ENCODE measurements around the gene TLE6. TPM values are rescaled to one million over a fixed set of nuclear protein-coding genes. Genes with fewer than 3 reads are reported as not detected.

TLE6 gene
- total and polyA plus RNA-seq, 4 donors, result 0.47 to 2.8 (median 1.2) TPM

DNA sequence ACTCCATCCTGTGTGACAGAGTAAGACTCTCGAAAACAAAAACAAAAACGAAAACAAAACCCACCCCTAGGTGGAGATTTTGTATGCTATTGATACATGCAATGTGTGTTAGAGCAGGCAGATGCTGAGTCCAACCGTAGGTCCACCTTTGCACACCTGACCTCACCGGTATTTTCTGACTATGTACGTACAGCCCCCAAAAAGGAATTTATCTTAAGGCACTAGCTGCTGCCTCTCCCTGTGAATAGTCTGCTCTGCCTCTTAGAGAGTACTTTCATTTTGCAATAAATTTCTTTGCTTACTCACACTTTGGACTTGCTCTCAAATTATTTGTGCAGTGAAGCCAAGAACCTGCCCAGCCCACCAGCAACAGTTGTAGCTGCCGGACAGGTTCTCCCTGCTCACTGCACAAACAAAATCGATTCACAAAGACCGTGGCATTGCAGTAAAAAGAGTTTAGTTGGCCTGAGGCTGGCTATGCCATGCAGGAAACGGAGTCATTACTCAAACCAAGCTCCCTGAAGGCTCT, 24.3 kb upstream of the TLE6 start:
- WGBS, result 25% methylated on average over 9 of the region's 9 CpGs
- no peak for DNase-seq (ENCODE audit: low spot score)
- Histone ChIP-seq H3K9ac (ENCODE audit: low read depth in 1 of 2, low read length in 2 of 2) (peak overlapping the region; percentile 48 to 54), H3K27ac (ENCODE audit: low read depth in 1 of 2, low read length in 2 of 2) (peak overlapping the region; percentile 36 to 72), H3K4me1 (ENCODE audit: control insufficient read depth in 4 of 4, insufficient read depth in 4 of 4, low read length in 3 of 4) (peaks cover 6 to 20% (median 16%) of the 10 kb centered on the region in 4 donors), H3K9me3 (ENCODE audit: control insufficient read depth in 4 of 4, low read length in 3 of 4) (no peaks in the 10 kb centered on the region), H3K4me3 (ENCODE audit: low read depth in 1 of 3, low read length in 3 of 3) (peak overlapping the region; percentile 33 to 68 (median 59)), H3K27me3 (ENCODE audit: control insufficient read depth in 4 of 4, insufficient read depth in 4 of 4, low read length in 3 of 4) (no peaks in the 10 kb centered on the region), H3K36me3 (ENCODE audit: control insufficient read depth in 4 of 4, insufficient read depth in 3 of 4, low read depth in 1 of 4, low read length in 3 of 4) (no peaks in the 10 kb centered on the region)
- TF ChIP-seq SP1 (IDR thresholded peaks at IDR 0.05) (peak; percentile 90), EGR1 (IDR thresholded peaks at IDR 0.05; ENCODE audit: low read depth in 2 of 2) (no peak), RXRA (IDR thresholded peaks at IDR 0.05) (peak in 1 of 2 donors; percentile 43), JUND (IDR thresholded peaks at IDR 0.05) (peak; percentile 26 to 42), RAD21 (IDR thresholded peaks at IDR 0.05) (peak; percentile 14 to 16), NR2F2 (IDR thresholded peaks at IDR 0.05) (no peak), YY1 (IDR thresholded peaks at IDR 0.05) (peak; percentile 44), HNF4A (conservative IDR thresholded peaks at IDR 0.05) (peak; percentile 66 to 71)
- TF ChIP-seq, protein P1, sequence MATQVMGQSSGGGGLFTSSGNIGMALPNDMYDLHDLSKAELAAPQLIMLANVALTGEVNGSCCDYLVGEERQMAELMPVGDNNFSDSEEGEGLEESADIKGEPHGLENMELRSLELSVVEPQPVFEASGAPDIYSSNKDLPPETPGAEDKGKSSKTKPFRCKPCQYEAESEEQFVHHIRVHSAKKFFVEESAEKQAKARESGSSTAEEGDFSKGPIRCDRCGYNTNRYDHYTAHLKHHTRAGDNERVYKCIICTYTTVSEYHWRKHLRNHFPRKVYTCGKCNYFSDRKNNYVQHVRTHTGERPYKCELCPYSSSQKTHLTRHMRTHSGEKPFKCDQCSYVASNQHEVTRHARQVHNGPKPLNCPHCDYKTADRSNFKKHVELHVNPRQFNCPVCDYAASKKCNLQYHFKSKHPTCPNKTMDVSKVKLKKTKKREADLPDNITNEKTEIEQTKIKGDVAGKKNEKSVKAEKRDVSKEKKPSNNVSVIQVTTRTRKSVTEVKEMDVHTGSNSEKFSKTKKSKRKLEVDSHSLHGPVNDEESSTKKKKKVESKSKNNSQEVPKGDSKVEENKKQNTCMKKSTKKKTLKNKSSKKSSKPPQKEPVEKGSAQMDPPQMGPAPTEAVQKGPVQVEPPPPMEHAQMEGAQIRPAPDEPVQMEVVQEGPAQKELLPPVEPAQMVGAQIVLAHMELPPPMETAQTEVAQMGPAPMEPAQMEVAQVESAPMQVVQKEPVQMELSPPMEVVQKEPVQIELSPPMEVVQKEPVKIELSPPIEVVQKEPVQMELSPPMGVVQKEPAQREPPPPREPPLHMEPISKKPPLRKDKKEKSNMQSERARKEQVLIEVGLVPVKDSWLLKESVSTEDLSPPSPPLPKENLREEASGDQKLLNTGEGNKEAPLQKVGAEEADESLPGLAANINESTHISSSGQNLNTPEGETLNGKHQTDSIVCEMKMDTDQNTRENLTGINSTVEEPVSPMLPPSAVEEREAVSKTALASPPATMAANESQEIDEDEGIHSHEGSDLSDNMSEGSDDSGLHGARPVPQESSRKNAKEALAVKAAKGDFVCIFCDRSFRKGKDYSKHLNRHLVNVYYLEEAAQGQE (IDR thresholded peaks at IDR 0.05), result peak; percentile 40
- TF ChIP-seq, protein P2, sequence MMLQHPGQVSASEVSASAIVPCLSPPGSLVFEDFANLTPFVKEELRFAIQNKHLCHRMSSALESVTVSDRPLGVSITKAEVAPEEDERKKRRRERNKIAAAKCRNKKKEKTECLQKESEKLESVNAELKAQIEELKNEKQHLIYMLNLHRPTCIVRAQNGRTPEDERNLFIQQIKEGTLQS (IDR thresholded peaks at IDR 0.05), result no peak
- TF ChIP-seq, protein P3, sequence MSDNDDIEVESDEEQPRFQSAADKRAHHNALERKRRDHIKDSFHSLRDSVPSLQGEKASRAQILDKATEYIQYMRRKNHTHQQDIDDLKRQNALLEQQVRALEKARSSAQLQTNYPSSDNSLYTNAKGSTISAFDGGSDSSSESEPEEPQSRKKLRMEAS (IDR thresholded peaks at IDR 0.05), result no peak
- TF ChIP-seq, protein P4, sequence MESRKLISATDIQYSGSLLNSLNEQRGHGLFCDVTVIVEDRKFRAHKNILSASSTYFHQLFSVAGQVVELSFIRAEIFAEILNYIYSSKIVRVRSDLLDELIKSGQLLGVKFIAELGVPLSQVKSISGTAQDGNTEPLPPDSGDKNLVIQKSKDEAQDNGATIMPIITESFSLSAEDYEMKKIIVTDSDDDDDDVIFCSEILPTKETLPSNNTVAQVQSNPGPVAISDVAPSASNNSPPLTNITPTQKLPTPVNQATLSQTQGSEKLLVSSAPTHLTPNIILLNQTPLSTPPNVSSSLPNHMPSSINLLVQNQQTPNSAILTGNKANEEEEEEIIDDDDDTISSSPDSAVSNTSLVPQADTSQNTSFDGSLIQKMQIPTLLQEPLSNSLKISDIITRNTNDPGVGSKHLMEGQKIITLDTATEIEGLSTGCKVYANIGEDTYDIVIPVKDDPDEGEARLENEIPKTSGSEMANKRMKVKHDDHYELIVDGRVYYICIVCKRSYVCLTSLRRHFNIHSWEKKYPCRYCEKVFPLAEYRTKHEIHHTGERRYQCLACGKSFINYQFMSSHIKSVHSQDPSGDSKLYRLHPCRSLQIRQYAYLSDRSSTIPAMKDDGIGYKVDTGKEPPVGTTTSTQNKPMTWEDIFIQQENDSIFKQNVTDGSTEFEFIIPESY (IDR thresholded peaks at IDR 0.05), result peak; percentile 27

DNA sequence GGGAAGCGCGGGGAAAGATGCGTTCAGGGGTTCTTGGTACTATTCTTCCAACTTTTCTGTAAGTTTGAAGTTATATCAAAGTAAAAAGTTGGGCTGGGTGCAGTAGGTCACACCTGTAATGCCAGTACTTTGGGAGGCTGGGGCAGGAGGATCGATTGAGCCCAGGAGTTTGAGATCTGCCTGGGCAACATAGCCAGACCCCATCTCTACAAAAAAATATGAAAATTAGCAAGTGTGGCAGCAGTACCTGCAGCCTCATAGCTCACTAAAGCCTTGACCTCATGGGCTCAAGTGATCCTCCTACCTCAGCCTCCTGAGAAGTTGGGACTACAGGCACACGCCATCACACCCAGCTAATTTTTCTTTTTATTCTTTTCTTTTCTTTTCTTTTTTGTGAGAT, 20.2 kb upstream of the TLE6 start:
- Histone ChIP-seq H3K4me3 (ENCODE audit: low read depth in 1 of 3, low read length in 3 of 3) (no peak overlapping the region), H3K36me3 (ENCODE audit: control insufficient read depth in 4 of 4, insufficient read depth in 3 of 4, low read depth in 1 of 4, low read length in 3 of 4) (no peaks in the 10 kb centered on the region)
- WGBS, result 96% methylated on average over 5 of the region's 5 CpGs

More for the DNA sequence above, 20.2 kb upstream of the TLE6 start:
- peaks cover 2 to 11% (median 5%) of the 10 kb centered on the region in 4 donors for H3K4me1 ChIP-seq (ENCODE audit: control insufficient read depth in 4 of 4, insufficient read depth in 4 of 4, low read length in 3 of 4)
- no peaks in the 10 kb centered on the region for H3K9me3 ChIP-seq (ENCODE audit: control insufficient read depth in 4 of 4, low read length in 3 of 4)
- DNase-seq (ENCODE audit: low spot score), result no peak
- no peaks in the 10 kb centered on the region for H3K27me3 ChIP-seq (ENCODE audit: control insufficient read depth in 4 of 4, insufficient read depth in 4 of 4, low read length in 3 of 4)
- TF ChIP-seq RAD21 (IDR thresholded peaks at IDR 0.05) (no peak), FOXA1 (IDR thresholded peaks at IDR 0.05) (no peak), YY1 (IDR thresholded peaks at IDR 0.05) (no peak), TAF1 (conservative IDR thresholded peaks at IDR 0.05) (no peak)
- TF ChIP-seq, protein P2 (IDR thresholded peaks at IDR 0.05), result no peak
- TF ChIP-seq, protein P1 (IDR thresholded peaks at IDR 0.05), result no peak
- no peak overlapping the region for H3K27ac ChIP-seq (ENCODE audit: low read depth in 1 of 2, low read length in 2 of 2)
- no peak overlapping the region for H3K9ac ChIP-seq (ENCODE audit: low read depth in 1 of 2, low read length in 2 of 2)

Data from liver (tissue), 9 donors.